Measurements from ENCODE around the gene COBLL1.
"Not testable (repeated sequence)": the region's sequence is repeated elsewhere in the genome, so short reads cannot be mapped to it uniquely, and the experiment has no call there.

The COBLL1 gene

GRCh38 chr2:164771897-164772296 lies 69.7 kb downstream of the COBLL1 start:
- Histone ChIP-seq H3K27ac (ENCODE audit: low read depth, low read length) (no peak overlapping the region), H3K4me3 (ENCODE audit: low read depth, low read length) (no peak overlapping the region), H2AFZ (ENCODE audit: low read length, unreplicated experiment) (no peak overlapping the region), H3K4me1 (ENCODE audit: control insufficient read depth, insufficient read depth, low read length, unreplicated experiment) (no peaks in the 10 kb centered on the region), H3K27me3 (ENCODE audit: insufficient read depth, low read length) (no peaks in the 10 kb centered on the region), H3K36me3 (ENCODE audit: insufficient read depth, low read length) (no peaks in the 10 kb centered on the region), H3K79me2 (ENCODE audit: control insufficient read depth, insufficient read depth, low read length, unreplicated experiment) (no peaks in the 10 kb centered on the region)

GRCh38 chr2:164770421-164770916 lies 71.2 kb downstream of the COBLL1 start:
- Histone ChIP-seq H3K79me2 (ENCODE audit: control insufficient read depth, insufficient read depth, low read length, unreplicated experiment) (no peaks in the 10 kb centered on the region), H3K27ac (ENCODE audit: low read depth, low read length) (no peak overlapping the region), H2AFZ (ENCODE audit: low read length, unreplicated experiment) (no peak overlapping the region), H3K27me3 (ENCODE audit: insufficient read depth, low read length) (no peaks in the 10 kb centered on the region), H3K4me3 (ENCODE audit: low read depth, low read length) (no peak overlapping the region), H3K4me1 (ENCODE audit: control insufficient read depth, insufficient read depth, low read length, unreplicated experiment) (no peaks in the 10 kb centered on the region), H3K36me3 (ENCODE audit: insufficient read depth, low read length) (no peaks in the 10 kb centered on the region)

GRCh38 chr2:164766954-164767320 lies 74.7 kb downstream of the COBLL1 start:
- H3K79me2 ChIP-seq (ENCODE audit: control insufficient read depth, insufficient read depth, low read length, unreplicated experiment) = no peaks in the 10 kb centered on the region
- no peaks in the 10 kb centered on the region for H3K4me1 ChIP-seq (ENCODE audit: control insufficient read depth, insufficient read depth, low read length, unreplicated experiment)
- no peaks in the 10 kb centered on the region for H3K27me3 ChIP-seq (ENCODE audit: insufficient read depth, low read length)
- H3K36me3 ChIP-seq (ENCODE audit: insufficient read depth, low read length) = no peaks in the 10 kb centered on the region
- H3K4me3 ChIP-seq (ENCODE audit: low read depth, low read length) = no peak overlapping the region
- no peak overlapping the region for H3K27ac ChIP-seq (ENCODE audit: low read depth, low read length)
- no peak overlapping the region for H2AFZ ChIP-seq (ENCODE audit: low read length, unreplicated experiment)

- no peaks in the 10 kb centered on the region for H3K4me1 ChIP-seq (ENCODE audit: control insufficient read depth, insufficient read depth, low read length, unreplicated experiment)
- no peaks in the 10 kb centered on the region for H3K79me2 ChIP-seq (ENCODE audit: control insufficient read depth, insufficient read depth, low read length, unreplicated experiment)
Measured at GRCh38 chr2:164766216-164766953, 75.2 kb downstream of the COBLL1 start.

GRCh38 chr2:164764996-164765395 lies 76.6 kb downstream of the COBLL1 start:
- H2AFZ ChIP-seq (ENCODE audit: low read length, unreplicated experiment) = no peak overlapping the region
- H3K27me3 ChIP-seq (ENCODE audit: insufficient read depth, low read length) = no peaks in the 10 kb centered on the region
- no peaks in the 10 kb centered on the region for H3K79me2 ChIP-seq (ENCODE audit: control insufficient read depth, insufficient read depth, low read length, unreplicated experiment)

More at GRCh38 chr2:164766216-164766953, 75.2 kb downstream of the COBLL1 start:
- Histone ChIP-seq H3K4me3 (ENCODE audit: low read depth, low read length) (no peak overlapping the region), H2AFZ (ENCODE audit: low read length, unreplicated experiment) (no peak overlapping the region), H3K27ac (ENCODE audit: low read depth, low read length) (no peak overlapping the region), H3K27me3 (ENCODE audit: insufficient read depth, low read length) (no peaks in the 10 kb centered on the region), H3K36me3 (ENCODE audit: insufficient read depth, low read length) (no peaks in the 10 kb centered on the region)

GRCh38 chr2:164764474-164764873 lies 77.1 kb downstream of the COBLL1 start:
- Histone ChIP-seq H3K27ac (ENCODE audit: low read depth, low read length) (no peak overlapping the region), H3K36me3 (ENCODE audit: insufficient read depth, low read length) (no peaks in the 10 kb centered on the region), H3K27me3 (ENCODE audit: insufficient read depth, low read length) (no peaks in the 10 kb centered on the region), H3K79me2 (ENCODE audit: control insufficient read depth, insufficient read depth, low read length, unreplicated experiment) (no peaks in the 10 kb centered on the region), H3K4me3 (ENCODE audit: low read depth, low read length) (no peak overlapping the region), H2AFZ (ENCODE audit: low read length, unreplicated experiment) (no peak overlapping the region), H3K4me1 (ENCODE audit: control insufficient read depth, insufficient read depth, low read length, unreplicated experiment) (peaks cover 6% of the 10 kb centered on the region)

More at GRCh38 chr2:164764996-164765395, 76.6 kb downstream of the COBLL1 start:
- Histone ChIP-seq H3K36me3 (ENCODE audit: insufficient read depth, low read length) (no peaks in the 10 kb centered on the region), H3K27ac (ENCODE audit: low read depth, low read length) (no peak overlapping the region), H3K4me3 (ENCODE audit: low read depth, low read length) (no peak overlapping the region), H3K4me1 (ENCODE audit: control insufficient read depth, insufficient read depth, low read length, unreplicated experiment) (peaks cover 3% of the 10 kb centered on the region)

GRCh38 chr2:164763431-164763830 lies 78.2 kb downstream of the COBLL1 start:
- H3K36me3 ChIP-seq (ENCODE audit: insufficient read depth, low read length) = no peaks in the 10 kb centered on the region
- no peak overlapping the region for H3K4me3 ChIP-seq (ENCODE audit: low read depth, low read length)
- peaks cover 6% of the 10 kb centered on the region for H3K4me1 ChIP-seq (ENCODE audit: control insufficient read depth, insufficient read depth, low read length, unreplicated experiment)
- H3K27ac ChIP-seq (ENCODE audit: low read depth, low read length) = no peak overlapping the region
- H3K27me3 ChIP-seq (ENCODE audit: insufficient read depth, low read length) = no peaks in the 10 kb centered on the region
- H3K79me2 ChIP-seq (ENCODE audit: control insufficient read depth, insufficient read depth, low read length, unreplicated experiment) = no peaks in the 10 kb centered on the region
- H2AFZ ChIP-seq (ENCODE audit: low read length, unreplicated experiment) = no peak overlapping the region

GRCh38 chr2:164761737-164762460 lies 79.7 kb downstream of the COBLL1 start:
- Histone ChIP-seq H3K4me3 (ENCODE audit: low read depth, low read length) (no peak overlapping the region), H3K27me3 (ENCODE audit: insufficient read depth, low read length) (no peaks in the 10 kb centered on the region), H2AFZ (ENCODE audit: low read length, unreplicated experiment) (no peak overlapping the region), H3K36me3 (ENCODE audit: insufficient read depth, low read length) (no peaks in the 10 kb centered on the region), H3K79me2 (ENCODE audit: control insufficient read depth, insufficient read depth, low read length, unreplicated experiment) (no peaks in the 10 kb centered on the region), H3K4me1 (ENCODE audit: control insufficient read depth, insufficient read depth, low read length, unreplicated experiment) (peaks cover 12% of the 10 kb centered on the region), H3K27ac (ENCODE audit: low read depth, low read length) (no peak overlapping the region)

- H3K4me3 ChIP-seq (ENCODE audit: low read depth, low read length); H3K27ac ChIP-seq (ENCODE audit: low read depth, low read length); H3K36me3 ChIP-seq (ENCODE audit: insufficient read depth, low read length); H3K27me3 ChIP-seq (ENCODE audit: insufficient read depth, low read length); H2AFZ ChIP-seq (ENCODE audit: low read length, unreplicated experiment); H3K79me2 ChIP-seq (ENCODE audit: control insufficient read depth, insufficient read depth, low read length, unreplicated experiment): not testable (repeated sequence)
- peaks cover 16% of the 10 kb centered on the region for H3K4me1 ChIP-seq (ENCODE audit: control insufficient read depth, insufficient read depth, low read length, unreplicated experiment)
Measured at GRCh38 chr2:164761201-164761600, 80.4 kb downstream of the COBLL1 start.

- Histone ChIP-seq H3K79me2 (ENCODE audit: control insufficient read depth, insufficient read depth, low read length, unreplicated experiment) (no peaks in the 10 kb centered on the region), H3K27me3 (ENCODE audit: insufficient read depth, low read length) (no peaks in the 10 kb centered on the region), H3K4me3 (ENCODE audit: low read depth, low read length) (no peak overlapping the region), H3K36me3 (ENCODE audit: insufficient read depth, low read length) (no peaks in the 10 kb centered on the region), H2AFZ (ENCODE audit: low read length, unreplicated experiment) (no peak overlapping the region), H3K27ac (ENCODE audit: low read depth, low read length) (no peak overlapping the region), H3K4me1 (ENCODE audit: control insufficient read depth, insufficient read depth, low read length, unreplicated experiment) (peaks cover 16% of the 10 kb centered on the region)
Measured at GRCh38 chr2:164760179-164760578, 81.4 kb downstream of the COBLL1 start.

All from ACC112 (cell line).